Neural progenitor cell (in vitro differentiated cells): ENCODE results near the gene ROM1.

Experiments
- CTCF ChIP-seq: fragments of 200-600 bp; sonication (generic); IDR thresholded peaks from 2 replicates; pipeline ENCODE4 v1.5.1; 2017; ENCODE audit warnings: antibody characterized with exemption, mild to moderate bottlenecking
- EZH2phosphoT487 ChIP-seq: fragments of 200-600 bp; sonication (generic); IDR thresholded peaks from 2 replicates; pipeline ENCODE4 v1.6.1; 2017; ENCODE audit warnings: antibody characterized with exemption

DNA sequence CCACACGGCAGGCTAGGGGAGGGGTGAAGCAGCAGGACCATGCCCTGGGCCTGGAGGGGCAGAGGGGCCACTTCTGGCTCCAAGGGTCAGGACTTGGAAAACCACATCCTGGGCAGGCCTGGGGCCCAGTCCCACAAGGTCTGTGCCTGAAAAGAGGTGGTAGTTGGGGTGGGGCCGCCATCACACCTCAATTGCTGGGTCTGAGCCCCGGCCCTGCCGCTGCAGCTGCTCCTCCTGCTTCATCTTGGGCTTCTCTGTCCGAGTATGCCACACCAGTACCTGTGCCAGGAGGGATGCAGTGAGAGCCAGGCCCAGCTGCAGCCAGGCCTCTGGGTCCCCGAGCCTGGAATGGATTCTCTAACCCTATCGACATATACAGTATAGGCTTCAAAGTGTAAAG, 2.5 kb downstream of the ROM1 start:
- TF ChIP-seq CTCF (no peak), EZH2phosphoT487 (no peak)
